K562 (cell line): Measurements from ENCODE around the gene ANO4. TPM values are rescaled to one million over a fixed set of nuclear protein-coding genes. Genes with fewer than 3 reads are reported as not detected.

Source experiments
- ATAC-seq: fragments of 200-7000 bp; cut with Tn5 transposase; 3 replicates; pipeline ENCODE4 v1.9.1; 2020; ENCODE audit warnings: moderate library complexity
- BruUV-seq: library from RNA; stranded (reverse); fragments of 400-500 nt; replicated peaks from 2 replicates; lab custom pipeline; 2021; lab: Mats Ljungman, UMichigan
- CTCF ChIA-PET: fragments of 300-600 bp; formaldehyde crosslinking; extraction: SDS; loops from one replicate; lab custom pipeline; 2021; ENCODE audit warnings: low intra/inter-chr PET ratio; lab: Yijun Ruan, JAX
- POLR2A ChIA-PET: fragments of 300-600, 350-650 bp; sonication (Branson Sonifier 250); formaldehyde crosslinking; extraction: SDS; loops from one replicate; lab custom pipeline; 2021; ENCODE audit warnings: antibody characterized with exemption, inconsistent platforms; lab: Yijun Ruan, JAX
- DNase-seq, 4 experiments: peaks; one replicate each; pipeline versions ENCODE4 v3.0.0 to v3.0.0-alpha.2; 2011 to 2018; ENCODE audit warnings: low spot score in 3 of 4, mixed read lengths in 3 of 4; ENCODE audit errors: extremely low read depth in 1 of 4
- FAIRE-seq: peaks from 2 replicates; lab custom pipeline; 2011; peaks lifted over from hg19 to GRCh38; lab: Jason Lieb, UNC
- H2AFZ ChIP-seq: 2 replicates; pipeline ENCODE4 v1.6.0; 2011; ENCODE audit warnings: low read depth, low read length, control low read depth, inconsistent platforms
- H3K27ac ChIP-seq: fragments of 200-600 bp; 3 replicates; pipeline ENCODE4 v1.8.0; 2011; ENCODE audit warnings: low read depth, mild to moderate bottlenecking, control low read depth, inconsistent platforms, low read length, moderate library complexity, mixed read lengths; ENCODE audit errors: extremely low read depth
- H3K27me3 ChIP-seq, 2 experiments: fragments of 300-600 bp in 1 of 2; 2 replicates in 1 of 2; 3 replicates in 1 of 2; pipeline versions ENCODE4 v1.6.0 to v1.8.0; 2011; ENCODE audit warnings: inconsistent platforms in 2 of 2, low read length in 2 of 2, mild to moderate bottlenecking in 1 of 2, mixed read lengths in 1 of 2, moderate library complexity in 1 of 2; ENCODE audit not compliant: control insufficient read depth in 2 of 2, insufficient read depth in 2 of 2
- H3K36me3 ChIP-seq: fragments of 300-600 bp; 3 replicates; pipeline ENCODE4 v1.8.0; 2011; ENCODE audit warnings: mild to moderate bottlenecking, low read length, inconsistent platforms; ENCODE audit not compliant: control insufficient read depth, insufficient read depth
- H3K4me1 ChIP-seq, 2 experiments: fragments of 200-600 bp in 1 of 2; replicated peaks in 1 of 2; 2 replicates in 1 of 2; 3 replicates in 1 of 2; pipeline versions ENCODE4 v1.5.1 to v1.8.0; 2011; ENCODE audit warnings: inconsistent platforms in 2 of 2, low read length in 2 of 2, mild to moderate bottlenecking in 1 of 2, mixed read lengths in 1 of 2, moderate library complexity in 1 of 2; ENCODE audit not compliant: control insufficient read depth in 2 of 2, insufficient read depth in 2 of 2
- H3K4me2 ChIP-seq: 2 replicates; pipeline ENCODE4 v1.6.1; 2011; ENCODE audit warnings: low read length, control low read depth, inconsistent platforms, mixed read lengths; ENCODE audit not compliant: insufficient read depth
- H3K4me3 ChIP-seq: fragments of 200-600 bp; sonication (generic), shearing (Covaris generic); 2 replicates; pipeline ENCODE4 v1.5.1; 2016; ENCODE audit warnings: control low read depth, inconsistent platforms
- H3K79me2 ChIP-seq: fragments of 200-600 bp; 3 replicates; pipeline ENCODE4 v1.8.0; 2011; ENCODE audit warnings: low read length, inconsistent platforms; ENCODE audit not compliant: control insufficient read depth, insufficient read depth
- H3K9ac ChIP-seq, 2 experiments: 2 replicates each; pipeline versions ENCODE4 v1.6.0 to v1.6.1; 2011; ENCODE audit warnings: low read depth in 2 of 2, low read length in 2 of 2, control low read depth in 1 of 2, inconsistent platforms in 1 of 2, mild to moderate bottlenecking in 1 of 2, mixed read lengths in 1 of 2; ENCODE audit not compliant: insufficient read depth in 1 of 2
- H3K9me1 ChIP-seq: one replicate; pipeline ENCODE4 v1.6.0; 2011; ENCODE audit warnings: inconsistent platforms, mild to moderate bottlenecking, low read length, moderate library complexity; ENCODE audit not compliant: control insufficient read depth, insufficient read depth
- H3K9me3 ChIP-seq: replicated peaks from 2 replicates; pipeline ENCODE4 v1.5.1; 2011; ENCODE audit warnings: low read depth, low read length, inconsistent platforms; ENCODE audit not compliant: control insufficient read depth, insufficient read depth
- H4K20me1 ChIP-seq: replicated peaks from 2 replicates; pipeline ENCODE4 v1.6.1; 2011; ENCODE audit warnings: low read length, inconsistent platforms, mixed read lengths; ENCODE audit not compliant: control insufficient read depth, insufficient read depth
- CLOCK ChIP-seq: fragments of 250-450 bp; sonication (Bioruptor Pico); IDR thresholded peaks from 2 replicates; pipeline ENCODE4 v1.4.0; 2020; ENCODE audit warnings: mild to moderate bottlenecking, moderate library complexity, borderline replicate concordance
- FOXK2 ChIP-seq, 2 experiments: fragments of 450-650 bp; IDR thresholded peaks in 1 of 2; conservative IDR thresholded peaks in 1 of 2; 2 replicates each; pipeline ENCODE4 v1.6.1; 2016; ENCODE audit warnings: low read depth in 2 of 2, mild to moderate bottlenecking in 1 of 2
- GATAD2A ChIP-seq: fragments of 450-650 bp; IDR thresholded peaks from 2 replicates; pipeline ENCODE4 v1.6.1; 2017
- MTA2 ChIP-seq: fragments of 450-650 bp; IDR thresholded peaks from 2 replicates; pipeline ENCODE4 v1.6.1; 2016; ENCODE audit warnings: low read depth
- RCOR1 ChIP-seq, 2 experiments: IDR thresholded peaks; 2 replicates each; pipeline ENCODE4 v1.6.1; 2012; ENCODE audit warnings: low read depth in 2 of 2, low read length in 2 of 2, borderline replicate concordance in 1 of 2, improper control_type of control experiment in 1 of 2
- THRAP3 ChIP-seq: fragments of 450-650 bp; IDR thresholded peaks from 2 replicates; pipeline ENCODE4 v1.6.1; 2016; ENCODE audit warnings: mild to moderate bottlenecking, inconsistent platforms, borderline replicate concordance
- XRCC5 ChIP-seq: fragments of 200-400 bp; formaldehyde crosslinking; IDR thresholded peaks from 2 replicates; pipeline ENCODE4 v1.6.1; 2017; ENCODE audit warnings: low read depth, mild to moderate bottlenecking, low read length
- WGBS: fragments of 100-300 bp; shearing (Covaris generic); methylation state at CpG from one replicate; pipeline ENCODE4 v1.1.6; 2016; ENCODE audit warnings: low coverage, mixed read lengths; ENCODE audit not compliant: insufficient coverage; ENCODE audit errors: missing lambda C conversion rate; 5-methylcytosine and 5-hydroxymethylcytosine counted together
- in situ Hi-C: fragments of 300-500 bp; cut with MboI; formaldehyde crosslinking; loops from 4 replicates; pipeline ENCODE4 v1.15.0; 2018; ENCODE audit warnings: inconsistent platforms, mixed read lengths
- intact Hi-C: fragments of 100-400 bp; cut with micrococcal nuclease; formaldehyde crosslinking; loops from 2 replicates; pipeline ENCODE4 v1.14.2; 2022
- polyA plus RNA-seq, 8 experiments: library from polyadenylated mRNA; depleted of rRNA in 4 of 8; stranded (reverse) in 5 of 8; unstranded in 3 of 8; fragments of >200 nt; fragmentation: Nextera tagmentation in 2 of 8; fragmentation: Illumina TruSeq in 1 of 8; extraction: Ambion mirVana in 2 of 8; extraction: Trizol in 1 of 8; gene quantifications; 2 replicates each; pipeline versions ENCODE4 v1.2.1 to v1.2.3, GENCODE V29; 2011 to 2014; ENCODE audit warnings: inconsistent platforms in 1 of 8, missing spikeins in 1 of 8
- total RNA-seq, 7 experiments: library from RNA; depleted of rRNA in 6 of 7; stranded (reverse); fragments of >200 nt in 6 of 7; fragmentation: Illumina TruSeq in 2 of 7; extraction: Trizol in 2 of 7; gene quantifications; 2 replicates each; pipeline versions ENCODE4 v1.2.1 to v1.2.3, GENCODE V29; 2011 to 2021; ENCODE audit warnings: low replicate concordance in 1 of 7
- TF ChIP-seq, protein P1 (sequence below): sonication (generic); formaldehyde crosslinking; IDR thresholded peaks from 2 replicates; pipeline ENCODE4 v1.8.0; 2023; ENCODE audit warnings: mild to moderate bottlenecking, missing genetic modification reagents
- TF ChIP-seq, protein P2 (sequence below): fragments of 450-650 bp; IDR thresholded peaks from 2 replicates; pipeline ENCODE4 v1.6.1; 2018; ENCODE audit warnings: mild to moderate bottlenecking, low read depth; ENCODE audit not compliant: partially characterized antibody

ANO4 gene
- total and polyA plus RNA-seq, 9 of the 15 experiments (the other 6 are each of a cell fraction or from before 2014, with no cell fraction given) = not detected

DNA sequence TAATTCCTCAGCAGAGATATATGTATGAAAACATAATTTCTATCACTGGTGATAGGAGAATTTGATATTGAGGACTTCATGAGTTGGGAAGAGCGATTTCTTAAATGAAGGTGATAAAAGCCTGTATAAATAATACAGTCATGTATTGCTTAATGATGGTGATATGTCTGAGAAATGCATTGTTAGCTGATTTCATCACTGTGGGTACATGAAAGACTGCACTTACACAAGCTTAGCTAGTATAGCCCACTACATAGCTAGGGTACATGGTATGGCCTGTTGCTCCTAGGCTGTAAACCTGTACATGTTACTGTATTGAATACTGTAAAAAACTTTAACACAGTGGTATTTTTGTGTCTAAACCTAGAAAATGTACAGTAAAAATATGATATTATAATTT is 63.4 kb downstream of the ANO4 start:
- no peak for TF ChIP-seq CLOCK
- TF ChIP-seq FOXK2 (conservative IDR thresholded peaks at IDR 0.05 in 1 of 2, IDR thresholded peaks at IDR 0.05 in 1 of 2; ENCODE audit: low read depth in 2 of 2) = no peak
- TF ChIP-seq, protein P1, sequence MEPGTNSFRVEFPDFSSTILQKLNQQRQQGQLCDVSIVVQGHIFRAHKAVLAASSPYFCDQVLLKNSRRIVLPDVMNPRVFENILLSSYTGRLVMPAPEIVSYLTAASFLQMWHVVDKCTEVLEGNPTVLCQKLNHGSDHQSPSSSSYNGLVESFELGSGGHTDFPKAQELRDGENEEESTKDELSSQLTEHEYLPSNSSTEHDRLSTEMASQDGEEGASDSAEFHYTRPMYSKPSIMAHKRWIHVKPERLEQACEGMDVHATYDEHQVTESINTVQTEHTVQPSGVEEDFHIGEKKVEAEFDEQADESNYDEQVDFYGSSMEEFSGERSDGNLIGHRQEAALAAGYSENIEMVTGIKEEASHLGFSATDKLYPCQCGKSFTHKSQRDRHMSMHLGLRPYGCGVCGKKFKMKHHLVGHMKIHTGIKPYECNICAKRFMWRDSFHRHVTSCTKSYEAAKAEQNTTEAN = no peak
- no peak for TF ChIP-seq RCOR1 (IDR thresholded peaks at IDR 0.05; ENCODE audit: borderline replicate concordance in 1 of 2, low read depth in 2 of 2, low read length in 2 of 2)
- TF ChIP-seq, protein P2, sequence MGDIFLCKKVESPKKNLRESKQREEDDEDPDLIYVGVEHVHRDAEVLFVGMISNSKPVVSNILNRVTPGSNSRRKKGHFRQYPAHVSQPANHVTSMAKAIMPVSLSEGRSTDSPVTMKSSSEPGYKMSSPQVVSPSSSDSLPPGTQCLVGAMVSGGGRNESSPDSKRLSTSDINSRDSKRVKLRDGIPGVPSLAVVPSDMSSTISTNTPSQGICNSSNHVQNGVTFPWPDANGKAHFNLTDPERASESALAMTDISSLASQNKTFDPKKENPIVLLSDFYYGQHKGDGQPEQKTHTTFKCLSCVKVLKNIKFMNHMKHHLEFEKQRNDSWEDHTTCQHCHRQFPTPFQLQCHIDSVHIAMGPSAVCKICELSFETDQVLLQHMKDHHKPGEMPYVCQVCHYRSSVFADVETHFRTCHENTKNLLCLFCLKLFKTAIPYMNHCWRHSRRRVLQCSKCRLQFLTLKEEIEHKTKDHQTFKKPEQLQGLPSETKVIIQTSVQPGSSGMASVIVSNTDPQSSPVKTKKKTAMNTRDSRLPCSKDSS = no peak
- no peak for TF ChIP-seq GATAD2A
- TF ChIP-seq XRCC5 = no peak
- TF ChIP-seq THRAP3 = no peak
- TF ChIP-seq MTA2 = no peak
- Histone ChIP-seq H3K36me3 (no peaks in the 10 kb centered on the region), H2AFZ (no peak overlapping the region), H3K9ac (no peak overlapping the region), H3K4me2 (no peak overlapping the region), H3K4me3 (no peak overlapping the region), H3K9me1 (no peaks in the 10 kb centered on the region), H4K20me1 (no peaks in the 10 kb centered on the region), H3K27me3 (no peaks in the 10 kb centered on the region), H3K79me2 (no peaks in the 10 kb centered on the region), H3K9me3 (no peaks in the 10 kb centered on the region), H3K27ac (no peak overlapping the region), H3K4me1 (no peaks in the 10 kb centered on the region)
- BruUV-seq = no TSS peak
- FAIRE-seq (no peak), DNase-seq (no peak), ATAC-seq (no peak)
- in situ Hi-C loops (no loop called here), intact Hi-C loops (no loop called here)
- ChIA-PET CTCF (no interaction called here), POLR2A (no interaction called here)
- WGBS = 0% methylated on average over 1 of the region's 1 CpG
